T47D (cell line): ENCODE measurements around the gene EXOC4.

Experiments used
- DNase-seq, 2 experiments: peaks; one replicate each; pipeline versions ENCODE4 v3.0.0 to v3.0.0-alpha.2; 2011 to 2012; ENCODE audit warnings: low read depth in 1 of 2, low spot score in 1 of 2
- JUND ChIP-seq: IDR thresholded peaks from 2 replicates; pipeline ENCODE4 v1.6.1; 2012; ENCODE audit warnings: low read depth
- in situ Hi-C: cut with HindIII; loops from 2 replicates; pipeline ENCODE4 v1.10.0; 2016; ENCODE audit warnings: low sequenced_read_pairs, low pct_unique_long_range_greater_than_20kb

Gene EXOC4

GRCh38 chr7:133480868-133481267 lies 228.0 kb downstream of the EXOC4 start:
- in situ Hi-C loops: no loop called here
- TF ChIP-seq JUND: no peak
- no peak for DNase-seq

- in situ Hi-C loops: no loop called here
- no peak for DNase-seq
- no peak for TF ChIP-seq JUND
Measured at GRCh38 chr7:133481676-133482075, 228.8 kb downstream of the EXOC4 start.

- TF ChIP-seq JUND: no peak
Measured at GRCh38 chr7:133482599-133482998, 229.7 kb downstream of the EXOC4 start.

GRCh38 chr7:133484086-133484485 lies 231.2 kb downstream of the EXOC4 start:
- in situ Hi-C loops: no loop called here
- DNase-seq: no peak
- TF ChIP-seq JUND: no peak

More at GRCh38 chr7:133482599-133482998, 229.7 kb downstream of the EXOC4 start:
- no peak for DNase-seq
- in situ Hi-C loops: no loop called here

GRCh38 chr7:133489906-133490305 lies 237.0 kb downstream of the EXOC4 start:
- no peak for DNase-seq
- in situ Hi-C loops: no loop called here
- TF ChIP-seq JUND: no peak

- DNase-seq: no peak
- TF ChIP-seq JUND: no peak
- in situ Hi-C loops: no loop called here
Measured at GRCh38 chr7:133491201-133491691, 238.4 kb downstream of the EXOC4 start.

- no peak for TF ChIP-seq JUND
- in situ Hi-C loops: no loop called here
- no peak for DNase-seq
Measured at GRCh38 chr7:133491846-133492652, 239.2 kb downstream of the EXOC4 start.

GRCh38 chr7:133497061-133497460 lies 244.2 kb downstream of the EXOC4 start:
- in situ Hi-C loops: no loop called here
- no peak for TF ChIP-seq JUND
- DNase-seq: no peak

- DNase-seq: no peak
- in situ Hi-C loops: no loop called here
- TF ChIP-seq JUND: no peak
Measured at GRCh38 chr7:133501771-133502170, 248.9 kb downstream of the EXOC4 start.

GRCh38 chr7:133502498-133502897 lies 249.6 kb downstream of the EXOC4 start:
- no peak for TF ChIP-seq JUND
- no peak for DNase-seq
- in situ Hi-C loops: no loop called here

GRCh38 chr7:133502972-133503371 lies 250.1 kb downstream of the EXOC4 start:
- TF ChIP-seq JUND: no peak
- DNase-seq: no peak
- in situ Hi-C loops: no loop called here

GRCh38 chr7:133504825-133505224 lies 251.9 kb downstream of the EXOC4 start:
- no peak for DNase-seq
- in situ Hi-C loops: no loop called here
- no peak for TF ChIP-seq JUND

GRCh38 chr7:133509822-133510221 lies 256.9 kb downstream of the EXOC4 start:
- in situ Hi-C loops: no loop called here
- no peak for DNase-seq
- no peak for TF ChIP-seq JUND
